HG03097 (cell line): ENCODE data around the gene RAB33A.

Experiments
- ATAC-seq: cut with Tn5 transposase; IDR thresholded peaks from one replicate; pipeline ENCODE4 v1.9.1; 2021; ENCODE audit not compliant: unreplicated experiment, low FRiP score

RAB33A gene

DNA sequence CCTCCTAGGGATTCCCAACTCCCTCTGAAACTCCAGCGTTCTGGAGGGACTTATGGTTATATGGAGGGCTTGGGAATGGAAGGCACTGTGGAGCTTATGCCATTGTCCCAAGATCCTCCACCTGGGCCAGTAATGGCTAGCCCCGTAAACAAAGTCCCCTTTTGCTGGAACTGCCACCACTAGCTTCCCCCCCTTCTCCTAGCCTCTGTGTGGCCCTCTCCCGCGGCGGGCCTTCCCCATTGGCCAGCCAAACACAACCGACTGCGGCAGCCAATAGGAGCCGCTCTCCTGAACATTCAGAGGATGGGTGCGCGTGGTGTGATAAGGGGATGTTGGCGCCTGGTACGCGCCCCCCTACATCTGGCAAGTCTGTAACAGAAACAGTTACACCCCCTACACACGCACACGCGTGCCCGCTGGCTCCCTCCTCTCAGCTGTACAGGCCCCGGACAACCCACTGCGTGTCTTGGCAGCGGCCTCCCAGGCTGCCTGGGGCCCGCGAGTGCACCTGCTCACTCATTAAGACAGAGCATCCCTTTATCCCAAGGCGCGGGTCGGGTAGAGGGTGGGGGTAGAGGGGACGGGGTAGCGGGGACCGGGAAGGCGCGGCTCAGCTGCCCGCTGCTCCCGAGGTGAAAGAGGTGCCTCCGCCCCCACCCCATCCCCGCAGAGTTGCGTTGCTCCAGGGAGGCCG is 863 bp upstream of the RAB33A start:
- peak; percentile 51 for ATAC-seq

DNA sequence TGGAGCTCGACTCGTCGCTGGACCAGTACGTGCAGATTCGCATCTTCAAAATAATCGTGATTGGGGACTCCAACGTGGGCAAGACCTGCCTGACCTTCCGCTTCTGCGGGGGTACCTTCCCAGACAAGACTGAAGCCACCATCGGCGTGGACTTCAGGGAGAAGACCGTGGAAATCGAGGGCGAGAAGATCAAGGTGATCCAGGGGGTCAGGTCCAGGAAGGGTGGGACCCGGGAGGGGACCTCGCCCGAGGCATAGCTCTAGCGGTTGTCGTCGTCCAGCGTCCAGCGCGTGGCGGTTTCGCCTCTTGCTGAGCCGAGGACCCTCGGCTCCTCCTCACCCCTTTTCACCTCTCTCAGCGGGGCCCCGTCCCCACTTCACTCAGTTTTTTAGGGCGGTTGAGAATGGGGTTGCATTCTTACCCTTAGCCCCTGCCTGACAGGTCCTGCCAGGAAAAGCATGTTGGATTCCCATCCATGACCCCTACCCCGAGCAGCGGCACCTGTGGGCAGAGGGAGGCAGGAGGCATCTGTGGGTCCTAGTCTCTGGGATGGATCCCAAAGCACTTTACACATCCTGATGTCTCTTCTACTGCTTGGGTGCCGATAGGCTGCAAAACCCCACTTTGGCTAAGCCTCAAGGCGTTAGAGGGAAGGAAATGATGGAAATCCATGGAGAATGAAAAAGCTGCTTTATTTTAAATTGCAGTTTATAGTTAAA is 524 bp downstream of the RAB33A start:
- no peak for ATAC-seq

DNA sequence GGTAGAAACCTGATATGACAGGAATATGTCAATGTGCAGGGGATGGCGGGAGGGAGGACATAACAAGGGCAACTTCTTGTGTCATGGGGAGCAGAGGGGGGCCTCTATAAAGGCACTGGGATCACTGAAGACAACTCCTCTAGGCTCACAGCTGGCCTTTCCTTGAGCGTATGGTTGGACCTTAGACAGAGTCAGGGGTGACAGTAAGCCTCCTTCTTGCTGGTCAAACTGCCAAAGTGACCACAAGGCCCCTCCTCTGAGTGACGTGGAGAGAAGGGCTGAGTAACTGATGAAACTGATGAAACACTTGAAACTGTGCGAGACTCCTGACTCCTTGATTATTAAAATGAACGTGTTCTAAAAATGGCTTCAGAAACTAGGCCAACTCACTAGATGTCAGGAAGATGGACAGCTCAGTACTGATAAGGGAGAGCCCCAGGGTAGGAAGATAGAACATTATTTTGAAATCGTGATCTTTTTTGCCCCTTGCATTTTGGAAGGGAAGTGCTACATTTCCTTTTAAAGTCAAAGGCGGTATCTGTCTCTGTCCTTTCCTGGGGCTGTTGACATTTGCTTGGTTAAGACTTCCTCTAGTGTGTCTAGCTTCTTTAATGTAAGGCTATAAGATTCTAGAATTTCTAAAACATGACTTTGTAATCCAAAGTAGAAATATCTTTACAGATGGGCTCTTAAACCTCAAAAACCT is 1.6 kb downstream of the RAB33A start:
- ATAC-seq: peak; percentile 39

DNA sequence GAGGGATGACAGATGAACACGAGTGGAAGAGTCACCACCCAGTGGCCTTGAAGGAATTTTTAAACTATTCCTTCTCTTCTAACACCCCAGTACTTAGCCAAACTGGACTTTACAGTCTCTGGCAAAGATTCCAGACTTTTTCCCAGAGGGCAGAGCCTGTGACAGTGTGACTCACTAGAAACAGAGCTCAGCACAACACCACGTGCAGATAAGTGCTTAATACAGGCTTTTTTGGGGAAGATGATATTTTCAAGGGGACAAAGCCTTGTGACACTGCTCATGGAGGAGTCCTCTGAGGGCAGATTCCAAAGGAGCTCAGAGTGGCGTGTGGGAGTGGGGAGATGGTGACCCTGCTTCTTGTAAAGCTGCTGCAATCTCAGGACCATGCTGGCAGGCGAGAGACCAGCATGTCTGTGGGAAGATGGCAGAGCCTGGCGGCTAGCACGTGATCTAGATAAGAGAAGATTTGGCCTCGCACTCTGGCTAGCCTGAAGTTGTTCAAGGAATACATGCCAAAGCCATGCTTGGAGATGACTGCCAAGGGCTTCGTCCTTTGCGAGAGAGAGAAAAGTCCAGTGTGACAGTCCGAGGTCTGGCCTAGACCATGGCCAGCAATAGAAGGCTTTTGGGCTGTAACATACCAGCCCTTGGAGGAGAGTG is 2.4 kb downstream of the RAB33A start:
- no peak for ATAC-seq

DNA sequence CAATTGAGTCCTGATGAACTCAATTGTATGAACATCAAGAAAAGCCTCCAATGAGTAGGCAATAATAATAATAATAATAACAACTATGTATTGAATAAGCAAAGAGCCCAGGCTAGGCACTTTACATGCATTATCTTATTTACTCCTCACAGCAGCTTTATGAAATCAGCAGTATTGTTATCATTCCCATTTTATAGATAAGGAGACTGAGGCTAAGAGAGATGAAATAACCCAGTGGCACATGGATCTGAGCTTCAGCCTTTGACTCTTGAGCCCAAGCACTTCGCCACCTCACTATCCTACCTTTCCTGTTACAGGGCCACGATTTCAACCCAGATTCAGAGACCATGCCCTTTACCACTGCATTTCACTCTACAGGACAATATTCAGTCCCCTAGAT is 3.2 kb downstream of the RAB33A start:
- ATAC-seq: no peak

DNA sequence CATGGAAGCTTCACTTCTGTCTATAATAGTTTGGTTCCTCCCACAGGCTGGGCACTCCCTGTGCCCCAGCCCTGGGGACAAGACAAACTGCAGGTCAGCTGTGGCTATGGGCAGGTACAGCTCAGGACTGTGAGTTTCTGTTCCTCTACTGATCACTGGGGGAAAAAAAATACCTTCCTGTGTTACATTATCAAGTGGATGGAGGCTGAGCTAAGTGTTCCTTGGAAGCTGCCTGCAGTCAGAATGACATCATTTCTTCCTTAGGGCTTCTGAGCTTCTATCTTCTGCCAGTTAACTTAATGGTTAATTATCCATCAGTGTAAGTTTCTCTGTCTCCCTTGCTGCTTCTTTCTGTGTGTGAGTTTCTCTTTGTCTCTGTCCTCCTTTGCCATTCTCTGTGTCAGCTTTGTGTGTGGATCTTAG is 4.6 kb downstream of the RAB33A start:
- ATAC-seq: peak; percentile 86

DNA sequence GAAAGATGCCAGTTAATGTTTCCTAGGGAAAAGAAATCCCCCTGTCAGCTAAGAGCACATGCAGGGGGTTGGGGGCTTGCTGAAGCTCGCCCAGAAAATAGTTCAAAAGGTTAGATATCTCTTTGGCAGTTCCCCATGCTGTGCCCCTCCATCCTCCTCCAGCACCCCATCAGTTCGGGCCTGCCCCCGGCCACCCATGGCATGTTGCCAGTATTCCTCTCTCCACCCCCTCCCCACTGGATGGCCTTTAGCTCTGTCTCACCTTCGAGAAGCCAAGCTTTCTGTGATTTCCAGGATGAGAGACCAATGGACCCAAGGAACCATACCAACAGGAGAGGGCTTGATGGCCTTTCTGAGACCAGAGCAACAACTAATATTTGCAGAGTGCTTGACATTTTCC is 5.2 kb downstream of the RAB33A start:
- no peak for ATAC-seq

DNA sequence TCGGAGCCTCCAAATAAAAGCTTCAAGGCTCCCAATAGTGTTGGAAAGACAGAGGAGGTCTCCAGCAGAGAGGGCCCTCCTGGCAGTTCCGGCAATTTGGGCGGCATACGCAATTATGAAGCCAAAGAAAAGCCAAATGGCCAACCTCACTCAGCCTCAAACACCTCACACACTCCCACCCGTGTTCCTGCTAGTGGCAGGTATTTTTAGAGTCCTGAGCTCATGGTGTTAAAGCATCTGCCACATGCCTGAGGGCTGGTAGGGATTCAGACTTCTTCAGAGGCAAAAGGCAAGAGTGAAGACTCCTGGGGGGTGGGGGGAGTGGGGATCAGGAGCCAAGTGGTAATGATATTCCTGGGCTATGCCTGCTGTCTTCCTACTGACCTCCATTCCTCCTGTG is 7.4 kb downstream of the RAB33A start:
- ATAC-seq: no peak

DNA sequence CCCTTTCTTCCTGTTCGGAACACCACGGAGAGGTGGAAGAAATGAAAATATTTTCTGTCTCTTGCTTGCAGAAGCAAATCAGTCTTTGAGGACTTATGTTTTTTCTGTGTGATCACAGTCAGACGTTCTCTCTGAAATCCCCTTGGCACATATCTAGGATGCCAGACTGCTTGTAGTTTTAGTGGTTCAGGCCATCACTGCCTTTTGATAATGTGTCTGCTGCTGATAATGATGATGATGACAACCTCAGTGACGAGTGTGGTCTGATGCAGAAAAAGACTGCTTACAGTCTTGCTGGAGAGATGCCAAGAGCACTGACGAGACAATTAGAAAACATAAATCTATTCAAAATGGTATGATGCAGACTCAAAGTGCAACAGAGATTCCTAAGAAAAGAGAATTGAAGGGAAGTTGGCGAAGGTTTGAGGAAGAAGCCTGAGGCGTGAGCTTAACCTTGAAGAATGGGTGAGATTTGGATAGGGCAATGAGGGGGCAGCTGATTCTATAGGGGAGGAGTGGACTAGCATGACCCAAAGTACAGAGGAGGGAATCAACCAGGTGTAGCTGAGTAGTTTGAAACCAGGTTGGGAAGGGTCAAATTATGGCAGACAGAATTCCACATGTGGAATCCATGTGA is 7.9 kb downstream of the RAB33A start:
- no peak for ATAC-seq

DNA sequence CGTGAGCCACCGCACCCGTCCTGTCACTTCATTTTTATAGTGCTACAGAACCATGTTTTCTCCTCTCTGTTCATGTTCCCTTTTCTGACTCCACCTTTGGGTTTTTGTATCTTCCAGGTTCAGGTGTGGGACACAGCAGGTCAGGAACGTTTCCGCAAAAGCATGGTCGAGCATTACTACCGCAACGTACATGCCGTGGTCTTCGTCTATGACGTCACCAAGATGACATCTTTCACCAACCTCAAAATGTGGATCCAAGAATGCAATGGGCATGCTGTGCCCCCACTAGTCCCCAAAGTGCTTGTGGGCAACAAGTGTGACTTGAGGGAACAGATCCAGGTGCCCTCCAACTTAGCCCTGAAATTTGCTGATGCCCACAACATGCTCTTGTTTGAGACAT is 12.4 kb downstream of the RAB33A start:
- no peak for ATAC-seq

DNA sequence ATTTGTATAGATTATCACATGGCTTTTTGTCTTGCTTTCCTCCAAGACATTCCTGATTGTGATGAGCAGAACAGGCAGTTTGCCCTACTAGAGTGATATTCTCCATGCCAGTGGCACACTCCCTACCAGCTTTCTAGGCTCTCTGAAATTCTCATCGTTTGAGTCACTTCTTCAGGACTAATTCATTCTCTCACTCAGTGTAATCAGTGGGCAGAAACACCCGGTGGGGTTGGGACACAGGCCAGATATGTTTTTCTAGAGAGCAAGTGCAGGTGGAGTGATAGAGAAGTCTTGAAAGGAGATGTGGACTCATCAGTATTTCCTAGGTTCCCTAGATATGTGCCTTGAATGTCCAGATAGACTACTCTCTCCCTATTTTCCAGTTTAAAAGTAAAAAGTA is 13.1 kb downstream of the RAB33A start:
- ATAC-seq: no peak

DNA sequence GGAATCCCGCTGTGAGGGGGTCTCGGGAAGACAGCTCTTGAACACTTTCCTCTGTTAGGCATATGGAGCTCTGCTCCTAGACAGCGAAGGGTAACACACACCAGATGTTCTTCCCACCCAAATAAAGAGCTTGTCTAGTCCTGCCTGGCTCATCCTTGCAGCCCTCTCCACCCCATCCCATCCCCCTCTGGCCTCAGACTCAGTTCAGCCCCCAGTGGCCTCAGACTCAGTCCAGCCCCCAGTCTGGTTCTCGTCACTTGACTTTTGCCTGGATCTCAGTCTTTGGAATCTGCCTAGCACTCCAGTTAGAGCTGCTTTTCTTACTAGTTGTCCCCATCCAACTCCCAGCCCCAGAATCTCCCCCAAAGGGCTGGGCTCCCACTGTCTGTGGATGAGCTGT is 14.9 kb downstream of the RAB33A start:
- ATAC-seq: no peak

DNA sequence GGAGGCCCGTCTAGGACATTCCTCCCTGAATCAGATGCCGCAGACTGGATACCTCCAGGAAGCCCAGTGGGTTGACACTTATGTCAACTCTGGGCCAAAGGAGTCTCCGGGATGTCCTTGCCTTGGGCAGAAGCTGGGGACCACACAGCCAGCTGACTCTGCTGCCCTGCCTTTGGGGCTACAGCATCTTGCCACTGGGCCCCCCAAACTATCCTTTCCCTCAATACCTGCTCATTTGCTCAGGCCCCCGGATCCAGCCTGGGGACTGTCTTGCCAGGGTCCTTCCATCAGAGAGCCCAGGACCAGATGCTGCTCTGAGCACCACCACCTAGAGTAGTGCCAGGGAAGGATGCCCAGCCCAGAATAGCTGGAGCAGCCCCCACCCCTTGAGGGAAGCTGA is 19.0 kb downstream of the RAB33A start:
- ATAC-seq: no peak

DNA sequence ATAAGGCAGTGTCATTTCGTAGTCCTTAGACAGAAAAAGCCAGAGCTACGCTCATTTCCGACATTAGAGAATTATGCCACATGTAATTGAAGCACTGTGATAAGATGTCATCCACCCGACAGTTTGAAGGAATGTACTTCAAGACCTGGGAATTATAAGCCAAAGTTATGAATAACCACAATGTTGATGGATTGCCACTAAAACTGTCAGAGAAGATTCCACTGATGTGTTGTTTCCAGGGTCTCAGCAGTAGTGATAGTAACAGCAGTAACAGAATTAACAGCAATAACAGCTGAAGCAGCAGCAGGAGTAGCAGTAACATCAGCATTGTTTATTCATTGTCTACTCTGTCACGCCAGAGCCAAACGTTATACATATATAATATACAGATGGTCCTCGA is 24.7 kb downstream of the RAB33A start:
- no peak for ATAC-seq

DNA sequence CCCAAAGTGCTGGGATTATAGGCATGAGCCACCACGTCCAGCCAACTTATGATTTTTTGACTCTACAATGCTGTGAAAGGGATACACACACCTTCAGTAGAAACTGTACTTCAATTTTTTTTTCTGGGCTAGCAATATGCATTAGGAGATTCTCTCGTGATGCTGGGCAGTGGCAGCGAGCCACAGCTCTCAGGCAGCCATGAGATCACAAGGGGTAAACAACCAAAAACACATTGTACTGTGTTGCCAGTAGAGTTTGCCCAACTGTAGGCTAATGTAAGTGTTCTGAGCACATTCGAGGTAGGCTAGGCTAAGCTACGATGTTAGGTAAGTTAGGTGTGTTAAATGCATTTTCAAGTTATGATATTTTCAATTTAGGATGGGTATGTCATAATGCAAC is 25.7 kb downstream of the RAB33A start:
- ATAC-seq: no peak

DNA sequence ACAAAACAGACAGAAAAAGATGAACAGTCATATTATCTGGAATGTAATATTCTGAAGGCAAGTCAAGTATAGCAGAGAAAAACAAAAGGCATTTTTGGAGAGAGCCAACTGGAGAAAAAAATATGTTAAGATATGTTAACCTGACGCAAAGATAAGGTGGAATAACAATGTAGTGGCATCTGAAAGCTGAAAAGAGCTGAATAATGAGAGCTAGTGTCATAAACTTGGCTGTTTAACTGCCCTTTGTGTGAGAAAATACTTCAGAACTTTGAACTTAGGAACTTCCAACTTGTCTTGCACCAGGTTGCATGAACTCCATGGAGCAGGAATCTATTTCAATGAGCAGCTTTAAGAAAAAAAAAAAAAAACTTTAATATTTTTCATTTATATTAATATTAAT is 32.9 kb downstream of the RAB33A start:
- no peak for ATAC-seq

DNA sequence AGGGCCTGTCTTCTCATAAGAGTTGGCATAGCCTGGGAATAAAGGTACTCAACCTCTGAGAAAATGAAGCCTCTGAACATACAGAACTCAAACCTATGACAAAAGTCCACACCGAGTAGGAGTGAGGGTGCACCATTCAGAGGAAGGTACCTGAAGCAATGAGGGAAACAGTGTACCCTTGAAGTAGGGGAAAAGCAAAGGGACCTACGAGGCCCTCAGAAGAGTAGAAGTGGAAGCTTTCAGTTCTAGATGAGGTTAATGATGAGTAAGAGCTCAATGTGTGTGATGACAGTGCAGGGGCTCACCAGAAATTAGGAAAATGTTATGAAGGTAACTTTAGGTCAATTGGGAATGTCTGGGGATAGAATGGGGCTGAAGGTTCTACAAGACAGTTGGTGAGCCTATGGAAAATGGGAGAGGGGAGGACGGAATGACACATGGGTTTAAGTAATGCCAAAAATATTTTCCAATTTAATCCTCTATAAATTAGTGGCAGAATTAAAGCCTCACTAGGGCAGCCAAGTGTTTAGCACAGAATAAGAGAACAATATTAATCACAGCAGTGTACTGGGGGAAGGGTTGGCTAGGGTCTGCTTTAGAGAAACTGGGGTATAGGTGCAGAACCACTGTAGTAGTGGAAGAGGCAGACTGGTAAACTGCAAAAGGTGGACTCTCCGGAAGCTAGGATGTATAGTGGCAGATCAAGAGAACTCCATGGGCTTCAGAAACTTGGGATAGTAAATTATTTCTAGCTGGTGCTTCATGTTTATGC is 39.8 kb downstream of the RAB33A start:
- ATAC-seq: no peak

DNA sequence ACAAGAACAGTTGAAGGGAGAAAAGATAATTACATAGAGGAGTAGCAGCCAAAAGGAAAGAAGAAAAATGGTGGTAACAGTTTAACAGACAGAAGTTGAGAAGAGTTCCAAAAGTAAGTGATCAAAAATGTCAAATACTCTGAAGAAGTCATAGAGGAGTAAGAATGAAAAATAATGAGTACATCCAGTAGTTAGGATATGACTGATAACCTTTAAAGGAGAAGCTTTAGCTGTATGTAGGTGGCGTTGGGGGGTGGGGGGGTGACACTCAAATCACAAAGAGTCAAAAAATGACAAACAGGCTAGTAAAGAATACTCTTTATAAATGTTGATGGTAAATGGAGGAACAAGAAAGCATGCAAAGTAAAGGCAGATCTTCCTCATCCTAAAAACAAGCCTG is 40.6 kb downstream of the RAB33A start:
- ATAC-seq: no peak

DNA sequence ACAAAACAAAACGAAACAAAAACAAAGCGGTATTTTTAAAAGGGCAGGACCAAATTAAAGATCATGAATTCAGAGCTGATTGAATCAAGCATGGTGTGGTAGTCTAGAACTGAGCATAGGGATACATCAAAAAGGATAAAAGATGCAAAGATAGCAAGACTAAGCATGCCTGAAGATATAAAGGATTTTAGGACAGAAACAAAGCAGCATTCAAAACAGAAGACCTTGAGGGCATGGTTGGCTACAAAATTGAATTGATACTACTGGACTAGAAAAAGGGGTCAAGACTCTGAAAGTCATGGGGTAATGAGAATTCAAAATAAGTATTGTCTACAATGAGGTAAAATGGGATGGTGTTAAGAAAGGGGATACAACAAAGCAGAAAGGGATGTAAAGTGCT is 41.6 kb downstream of the RAB33A start:
- no peak for ATAC-seq

DNA sequence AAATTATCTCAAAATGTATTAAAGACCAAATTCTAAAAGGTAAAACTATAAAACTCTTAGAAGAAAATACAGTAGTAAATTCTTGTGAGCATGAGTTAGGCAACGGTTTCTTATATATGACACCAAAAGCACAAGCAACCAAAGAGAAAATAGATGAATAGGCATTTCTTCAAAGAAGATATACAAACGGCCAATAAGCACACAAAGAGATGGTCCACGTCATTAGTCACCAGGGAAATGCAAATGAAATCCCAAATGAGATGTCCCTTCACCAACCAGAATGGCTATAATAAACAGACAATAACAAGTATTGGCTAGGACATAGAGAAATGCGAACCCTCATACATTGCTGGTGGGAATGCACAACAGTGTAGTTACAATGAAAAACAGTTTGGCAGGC is 44.6 kb downstream of the RAB33A start:
- ATAC-seq: no peak
